Parathyroid adenoma (tissue), 2 donors: ENCODE data around the gene ADAMTS8.

Source experiments
- H2AFZ ChIP-seq: fragments of 300-600 bp; sonication (generic); one replicate; pipeline ENCODE4 v1.7.0; 2017; ENCODE audit warnings: antibody characterized with exemption, mild to moderate bottlenecking
- H3K27ac ChIP-seq: fragments of 300-600 bp; sonication (generic); one replicate; pipeline ENCODE4 v1.7.0; 2017
- H3K27me3 ChIP-seq: fragments of 300-600 bp; sonication (generic); one replicate; pipeline ENCODE4 v1.7.0; 2017; ENCODE audit warnings: low read length; ENCODE audit not compliant: control insufficient read depth, insufficient read depth
- H3K36me3 ChIP-seq: fragments of 300-600 bp; sonication (generic); one replicate; pipeline ENCODE4 v1.7.0; 2017; ENCODE audit warnings: low read length; ENCODE audit not compliant: control insufficient read depth, insufficient read depth
- H3K4me1 ChIP-seq: fragments of 300-600 bp; sonication (generic); one replicate; pipeline ENCODE4 v1.7.0; 2017; ENCODE audit warnings: control low read depth
- H3K4me2 ChIP-seq: fragments of 300-600 bp; sonication (generic); one replicate; pipeline ENCODE4 v1.7.0; 2017; ENCODE audit warnings: low read length
- H3K4me3 ChIP-seq: fragments of 300-600 bp; sonication (generic); one replicate; pipeline ENCODE4 v1.7.0; 2017; ENCODE audit warnings: low read depth, low read length
- H3K79me2 ChIP-seq: fragments of 300-600 bp; sonication (generic); one replicate; pipeline ENCODE4 v1.7.0; 2017; ENCODE audit warnings: control low read depth
- H3K9ac ChIP-seq: fragments of 300-600 bp; sonication (generic); one replicate; pipeline ENCODE4 v1.7.0; 2017; ENCODE audit warnings: mild to moderate bottlenecking
- H3K9me3 ChIP-seq: fragments of 300-600 bp; sonication (generic); one replicate; pipeline ENCODE4 v1.7.0; 2017; ENCODE audit warnings: low read length; ENCODE audit not compliant: control insufficient read depth
- TF ChIP-seq, protein P1 (sequence below): fragments of 300-600 bp; sonication (generic); IDR thresholded peaks from one replicate; pipeline ENCODE4 v1.7.0; 2017; ENCODE audit warnings: antibody characterized with exemption, mild to moderate bottlenecking
- donor health status: primary hyperparathyroidism.

ADAMTS8 gene

DNA sequence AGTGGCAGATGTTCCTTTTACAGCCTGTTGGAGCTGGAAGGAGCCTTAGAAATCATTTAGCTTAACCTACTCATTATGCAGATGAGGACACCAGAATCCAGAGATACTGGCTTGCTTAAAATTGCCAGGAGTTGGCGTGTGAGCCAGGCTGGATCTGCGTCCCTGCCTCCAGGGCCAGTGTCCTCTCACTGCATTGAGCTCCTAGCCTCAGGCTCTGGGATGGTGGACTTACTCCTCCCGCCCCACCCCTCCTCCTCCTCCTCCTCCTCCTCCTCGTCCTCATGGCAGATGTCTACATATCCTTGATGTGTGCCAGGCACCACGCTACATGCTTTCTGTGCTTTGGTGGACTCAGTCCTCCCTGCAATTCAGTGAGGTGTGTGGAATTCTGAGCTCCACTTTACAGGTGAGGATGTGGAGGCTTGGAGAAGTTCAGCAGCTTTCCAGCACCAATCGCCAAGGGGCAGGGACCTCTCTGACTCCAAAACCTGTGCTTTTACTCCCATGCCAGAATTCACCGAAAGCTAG lies 44.1 kb upstream of the ADAMTS8 start:
- H3K9ac ChIP-seq: no peak overlapping the region
- H3K4me3 ChIP-seq: no peak overlapping the region
- no peaks in the 10 kb centered on the region for H3K79me2 ChIP-seq
- H3K4me2 ChIP-seq: no peak overlapping the region
- TF ChIP-seq, protein P1, sequence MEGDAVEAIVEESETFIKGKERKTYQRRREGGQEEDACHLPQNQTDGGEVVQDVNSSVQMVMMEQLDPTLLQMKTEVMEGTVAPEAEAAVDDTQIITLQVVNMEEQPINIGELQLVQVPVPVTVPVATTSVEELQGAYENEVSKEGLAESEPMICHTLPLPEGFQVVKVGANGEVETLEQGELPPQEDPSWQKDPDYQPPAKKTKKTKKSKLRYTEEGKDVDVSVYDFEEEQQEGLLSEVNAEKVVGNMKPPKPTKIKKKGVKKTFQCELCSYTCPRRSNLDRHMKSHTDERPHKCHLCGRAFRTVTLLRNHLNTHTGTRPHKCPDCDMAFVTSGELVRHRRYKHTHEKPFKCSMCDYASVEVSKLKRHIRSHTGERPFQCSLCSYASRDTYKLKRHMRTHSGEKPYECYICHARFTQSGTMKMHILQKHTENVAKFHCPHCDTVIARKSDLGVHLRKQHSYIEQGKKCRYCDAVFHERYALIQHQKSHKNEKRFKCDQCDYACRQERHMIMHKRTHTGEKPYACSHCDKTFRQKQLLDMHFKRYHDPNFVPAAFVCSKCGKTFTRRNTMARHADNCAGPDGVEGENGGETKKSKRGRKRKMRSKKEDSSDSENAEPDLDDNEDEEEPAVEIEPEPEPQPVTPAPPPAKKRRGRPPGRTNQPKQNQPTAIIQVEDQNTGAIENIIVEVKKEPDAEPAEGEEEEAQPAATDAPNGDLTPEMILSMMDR: no peak
- no peak overlapping the region for H3K27ac ChIP-seq
- no peaks in the 10 kb centered on the region for H3K36me3 ChIP-seq
- no peaks in the 10 kb centered on the region for H3K27me3 ChIP-seq
- no peaks in the 10 kb centered on the region for H3K4me1 ChIP-seq
- H3K9me3 ChIP-seq: no peaks in the 10 kb centered on the region
- H2AFZ ChIP-seq: no peak overlapping the region

DNA sequence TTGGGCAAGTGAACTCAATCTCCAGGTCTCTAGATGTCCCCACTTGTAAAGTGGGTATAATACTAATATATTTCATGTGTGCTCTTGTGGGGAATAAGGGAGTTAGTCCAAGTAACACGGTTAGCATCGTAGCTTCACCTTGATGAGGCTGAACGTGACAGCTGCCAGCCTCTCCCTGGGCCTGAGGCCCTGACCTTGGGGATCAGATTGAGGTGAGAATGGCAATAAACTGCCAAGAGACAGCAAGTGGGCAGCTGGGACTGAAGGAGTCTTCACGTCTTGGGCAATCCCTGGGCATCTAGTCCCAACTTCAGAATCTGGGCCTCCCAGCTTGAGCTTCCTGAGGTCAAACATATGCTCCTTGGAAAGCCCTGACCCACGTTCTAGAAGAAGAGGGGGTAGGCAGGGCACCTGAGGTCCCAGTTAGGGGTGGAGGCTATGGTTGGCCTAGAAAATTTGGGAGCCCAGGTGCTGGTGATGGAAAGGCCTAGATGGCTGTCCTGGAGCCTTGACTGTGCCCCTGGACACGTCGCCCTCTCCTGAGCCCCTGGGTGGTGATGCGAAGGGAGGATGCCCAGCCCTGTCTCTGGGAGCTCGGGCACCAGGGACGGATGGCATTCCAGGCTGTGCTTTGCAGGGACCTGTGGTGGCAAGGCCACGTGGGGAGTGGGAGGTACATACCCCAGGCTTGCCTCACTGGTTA lies 43.5 kb upstream of the ADAMTS8 start:
- Histone ChIP-seq H3K9ac (no peak overlapping the region), H3K4me1 (no peaks in the 10 kb centered on the region), H3K27me3 (no peaks in the 10 kb centered on the region), H3K79me2 (no peaks in the 10 kb centered on the region), H2AFZ (no peak overlapping the region), H3K4me3 (no peak overlapping the region), H3K36me3 (no peaks in the 10 kb centered on the region), H3K4me2 (no peak overlapping the region), H3K27ac (no peak overlapping the region), H3K9me3 (no peaks in the 10 kb centered on the region)
- TF ChIP-seq, protein P1: no peak

DNA sequence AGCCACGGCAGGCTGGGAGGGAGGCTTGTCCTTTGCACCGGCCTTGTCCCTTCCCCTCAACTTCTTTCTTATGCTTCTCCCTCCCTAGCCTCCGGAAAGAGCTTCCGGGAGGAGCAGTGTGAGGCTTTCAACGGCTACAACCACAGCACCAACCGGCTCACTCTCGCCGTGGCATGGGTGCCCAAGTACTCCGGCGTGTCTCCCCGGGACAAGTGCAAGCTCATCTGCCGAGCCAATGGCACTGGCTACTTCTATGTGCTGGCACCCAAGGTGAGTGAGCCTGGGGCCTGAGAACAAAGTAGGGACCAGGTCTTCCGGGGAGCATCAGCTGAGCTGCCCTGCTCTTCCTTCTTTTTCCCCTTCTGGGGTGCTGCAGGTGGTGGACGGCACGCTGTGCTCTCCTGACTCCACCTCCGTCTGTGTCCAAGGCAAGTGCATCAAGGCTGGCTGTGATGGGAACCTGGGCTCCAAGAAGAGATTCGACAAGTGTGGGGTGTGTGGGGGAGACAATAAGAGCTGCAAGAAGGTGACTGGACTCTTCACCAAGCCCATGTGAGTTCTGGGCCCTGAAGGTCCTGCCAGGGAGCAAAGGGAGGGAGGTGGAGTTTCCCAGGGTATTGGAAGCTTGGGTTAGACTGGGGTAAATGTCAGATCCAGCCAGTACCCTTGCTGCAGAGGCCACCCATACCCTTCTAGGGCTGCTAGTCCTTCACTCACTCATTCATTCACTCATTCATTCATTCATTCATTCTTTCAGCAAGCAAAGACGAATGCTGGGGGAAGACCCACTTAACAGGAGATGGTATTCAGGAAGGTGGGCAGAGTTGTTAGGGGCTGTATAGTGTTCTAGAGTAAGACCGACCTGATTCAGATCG lies 42.7 kb upstream of the ADAMTS8 start:
- Histone ChIP-seq H3K79me2 (no peaks in the 10 kb centered on the region), H3K27ac (no peak overlapping the region), H3K4me1 (no peaks in the 10 kb centered on the region), H3K4me2 (no peak overlapping the region), H3K9ac (no peak overlapping the region), H2AFZ (no peak overlapping the region), H3K9me3 (no peaks in the 10 kb centered on the region), H3K4me3 (no peak overlapping the region), H3K36me3 (no peaks in the 10 kb centered on the region), H3K27me3 (no peaks in the 10 kb centered on the region)
- TF ChIP-seq, protein P1: no peak

DNA sequence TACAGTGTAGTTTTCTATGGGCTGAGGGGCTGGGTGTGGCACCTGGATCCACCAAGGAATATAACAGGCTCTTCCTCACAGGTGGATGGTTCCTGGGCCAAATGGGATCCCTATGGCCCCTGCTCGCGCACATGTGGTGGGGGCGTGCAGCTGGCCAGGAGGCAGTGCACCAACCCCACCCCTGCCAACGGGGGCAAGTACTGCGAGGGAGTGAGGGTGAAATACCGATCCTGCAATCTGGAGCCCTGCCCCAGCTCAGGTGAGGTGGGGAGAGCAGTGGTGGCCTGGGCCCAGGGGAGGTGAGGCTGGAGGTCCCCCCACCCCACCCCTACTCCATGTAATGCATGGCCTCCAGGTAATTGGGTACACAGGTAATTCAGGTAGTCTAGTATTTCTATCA lies 40.8 kb upstream of the ADAMTS8 start:
- H2AFZ ChIP-seq: no peak overlapping the region
- no peak overlapping the region for H3K9ac ChIP-seq
- H3K27ac ChIP-seq: no peak overlapping the region
- no peaks in the 10 kb centered on the region for H3K27me3 ChIP-seq
- H3K36me3 ChIP-seq: no peaks in the 10 kb centered on the region
- H3K79me2 ChIP-seq: no peaks in the 10 kb centered on the region
- H3K9me3 ChIP-seq: no peaks in the 10 kb centered on the region
- no peak overlapping the region for H3K4me3 ChIP-seq
- no peak overlapping the region for H3K4me2 ChIP-seq
- TF ChIP-seq, protein P1: no peak
- no peaks in the 10 kb centered on the region for H3K4me1 ChIP-seq
